ENCODE results near the gene FGFRL1.

The FGFRL1 gene

GRCh38 chr4:1022739-1023066, 11.3 kb downstream of the FGFRL1 start:
- H3K4me3 ChIP-seq (ENCODE audit: control insufficient read depth, low read depth, low read length): no peak overlapping the region
- no peak for DNase-seq (ENCODE audit: low read depth)
- TF ChIP-seq CTCF (conservative IDR thresholded peaks at IDR 0.05; ENCODE audit: control insufficient read depth, insufficient read depth, low read depth, low read length): no peak

GRCh38 chr4:1023075-1023640, 11.7 kb downstream of the FGFRL1 start:
- no peak overlapping the region for H3K4me3 ChIP-seq (ENCODE audit: control insufficient read depth, low read depth, low read length)
- no peak for DNase-seq (ENCODE audit: low read depth)

GRCh38 chr4:1023895-1024740, 12.7 kb downstream of the FGFRL1 start:
- no peak overlapping the region for H3K4me3 ChIP-seq (ENCODE audit: control insufficient read depth, low read depth, low read length)
- no peak for DNase-seq (ENCODE audit: low read depth)
- no peak for TF ChIP-seq CTCF (conservative IDR thresholded peaks at IDR 0.05; ENCODE audit: control insufficient read depth, insufficient read depth, low read depth, low read length)

More at GRCh38 chr4:1023075-1023640, 11.7 kb downstream of the FGFRL1 start:
- no peak for TF ChIP-seq CTCF (conservative IDR thresholded peaks at IDR 0.05; ENCODE audit: control insufficient read depth, insufficient read depth, low read depth, low read length)

GRCh38 chr4:1024882-1025545, 13.6 kb downstream of the FGFRL1 start:
- no peak overlapping the region for H3K4me3 ChIP-seq (ENCODE audit: control insufficient read depth, low read depth, low read length)

GRCh38 chr4:1026115-1026514, 14.7 kb downstream of the FGFRL1 start:
- no peak for DNase-seq (ENCODE audit: low read depth)
- no peak overlapping the region for H3K4me3 ChIP-seq (ENCODE audit: control insufficient read depth, low read depth, low read length)
- no peak for TF ChIP-seq CTCF (conservative IDR thresholded peaks at IDR 0.05; ENCODE audit: control insufficient read depth, insufficient read depth, low read depth, low read length)

More at GRCh38 chr4:1024882-1025545, 13.6 kb downstream of the FGFRL1 start:
- no peak for TF ChIP-seq CTCF (conservative IDR thresholded peaks at IDR 0.05; ENCODE audit: control insufficient read depth, insufficient read depth, low read depth, low read length)
- no peak for DNase-seq (ENCODE audit: low read depth)

GRCh38 chr4:1027219-1027914, 15.9 kb downstream of the FGFRL1 start:
- no peak for DNase-seq (ENCODE audit: low read depth)
- TF ChIP-seq CTCF (conservative IDR thresholded peaks at IDR 0.05; ENCODE audit: control insufficient read depth, insufficient read depth, low read depth, low read length): no peak
- H3K4me3 ChIP-seq (ENCODE audit: control insufficient read depth, low read depth, low read length): no peak overlapping the region
